Thoracic aorta (tissue), 2 donors: ENCODE measurements around the gene PLOD2. TPM values are rescaled to one million over a fixed set of nuclear protein-coding genes. Genes with fewer than 3 reads are reported as not detected.
A peak's percentile ranks its signal among the peaks of the same experiment; 100 is the strongest.

Experiments used
- ATAC-seq: fragments of 150-250 bp; one replicate; pipeline ENCODE4 v1.8.0; 2017; ENCODE audit warnings: low read depth; ENCODE audit not compliant: insufficient number of reproducible peaks, low FRiP score
- DNase-seq: peaks from one replicate; pipeline ENCODE4 v3.0.0-alpha.2; 2020; ENCODE audit warnings: low spot score
- H3K27ac ChIP-seq, 2 donors: fragments of 200-600 bp; sonication (generic); 1 replicate in 1 of 2; 2 replicates in 1 of 2; pipeline ENCODE4 v1.5.1; 2016; ENCODE audit warnings: mild to moderate bottlenecking in 2 of 2, moderate library complexity in 2 of 2
- H3K27me3 ChIP-seq: fragments of 200-600 bp; sonication (generic); replicated peaks from 2 replicates; pipeline ENCODE4 v1.6.0; 2016; ENCODE audit warnings: mild to moderate bottlenecking; ENCODE audit not compliant: insufficient read depth
- H3K36me3 ChIP-seq: fragments of 200-600 bp; sonication (generic); one replicate; pipeline ENCODE4 v1.5.1; 2016
- H3K4me1 ChIP-seq, 2 donors: fragments of 200-600 bp; sonication (generic); 1 replicate in 1 of 2; 2 replicates in 1 of 2; pipeline versions ENCODE4 v1.5.1 to v1.6.0; 2016; ENCODE audit warnings: low read depth in 2 of 2, mild to moderate bottlenecking in 1 of 2; ENCODE audit not compliant: control insufficient read depth in 1 of 2
- H3K4me3 ChIP-seq: fragments of 200-600 bp; sonication (generic); 2 replicates; pipeline ENCODE4 v1.5.1; 2016; ENCODE audit warnings: mild to moderate bottlenecking
- H3K9me3 ChIP-seq: fragments of 200-600 bp; sonication (generic); 2 replicates; pipeline ENCODE4 v1.5.1; 2016
- total RNA-seq, 2 donors: library from RNA; depleted of rRNA; stranded (reverse); fragments of >200 nt; gene quantifications; one replicate each; pipeline versions ENCODE4 v1.1.0 to v1.2.3, GENCODE V29; 2016
- TF ChIP-seq, protein P1 (sequence below): fragments of 200-600 bp; sonication (generic); IDR thresholded peaks from one replicate; pipeline ENCODE4 v1.5.1; 2019; ENCODE audit warnings: antibody characterized with exemption

PLOD2 gene
- total RNA-seq, 2 donors from 2014 or later: 42.8 to 92.6 TPM

DNA sequence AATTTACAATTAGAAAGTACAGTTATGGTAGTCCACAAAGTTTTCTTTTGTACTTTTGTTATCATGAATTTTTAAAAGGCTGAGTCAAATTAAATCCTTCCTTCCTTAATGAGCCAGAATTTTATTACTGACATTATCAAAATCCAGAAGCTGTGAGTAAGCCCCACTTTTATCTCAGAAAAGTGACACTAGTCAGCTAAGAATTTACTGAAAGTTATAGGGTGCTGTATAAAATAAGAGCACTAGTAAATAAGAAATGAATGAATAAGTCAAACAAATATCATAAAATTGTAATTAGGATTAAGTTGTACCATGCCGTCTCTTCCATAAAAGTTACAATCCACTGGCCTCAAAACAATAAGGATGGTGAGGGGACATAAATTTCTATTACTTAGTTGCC, 15.3 kb downstream of the PLOD2 start:
- Histone ChIP-seq H3K27ac (no peak overlapping the region), H3K36me3 (no peaks in the 10 kb centered on the region), H3K4me1 (peaks cover 53 to 85% of the 10 kb centered on the region in 2 donors), H3K9me3 (no peaks in the 10 kb centered on the region), H3K27me3 (no peaks in the 10 kb centered on the region), H3K4me3 (no peak overlapping the region)
- DNase-seq (no peak), ATAC-seq (no peak)
- TF ChIP-seq, protein P1, sequence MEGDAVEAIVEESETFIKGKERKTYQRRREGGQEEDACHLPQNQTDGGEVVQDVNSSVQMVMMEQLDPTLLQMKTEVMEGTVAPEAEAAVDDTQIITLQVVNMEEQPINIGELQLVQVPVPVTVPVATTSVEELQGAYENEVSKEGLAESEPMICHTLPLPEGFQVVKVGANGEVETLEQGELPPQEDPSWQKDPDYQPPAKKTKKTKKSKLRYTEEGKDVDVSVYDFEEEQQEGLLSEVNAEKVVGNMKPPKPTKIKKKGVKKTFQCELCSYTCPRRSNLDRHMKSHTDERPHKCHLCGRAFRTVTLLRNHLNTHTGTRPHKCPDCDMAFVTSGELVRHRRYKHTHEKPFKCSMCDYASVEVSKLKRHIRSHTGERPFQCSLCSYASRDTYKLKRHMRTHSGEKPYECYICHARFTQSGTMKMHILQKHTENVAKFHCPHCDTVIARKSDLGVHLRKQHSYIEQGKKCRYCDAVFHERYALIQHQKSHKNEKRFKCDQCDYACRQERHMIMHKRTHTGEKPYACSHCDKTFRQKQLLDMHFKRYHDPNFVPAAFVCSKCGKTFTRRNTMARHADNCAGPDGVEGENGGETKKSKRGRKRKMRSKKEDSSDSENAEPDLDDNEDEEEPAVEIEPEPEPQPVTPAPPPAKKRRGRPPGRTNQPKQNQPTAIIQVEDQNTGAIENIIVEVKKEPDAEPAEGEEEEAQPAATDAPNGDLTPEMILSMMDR: no peak

DNA sequence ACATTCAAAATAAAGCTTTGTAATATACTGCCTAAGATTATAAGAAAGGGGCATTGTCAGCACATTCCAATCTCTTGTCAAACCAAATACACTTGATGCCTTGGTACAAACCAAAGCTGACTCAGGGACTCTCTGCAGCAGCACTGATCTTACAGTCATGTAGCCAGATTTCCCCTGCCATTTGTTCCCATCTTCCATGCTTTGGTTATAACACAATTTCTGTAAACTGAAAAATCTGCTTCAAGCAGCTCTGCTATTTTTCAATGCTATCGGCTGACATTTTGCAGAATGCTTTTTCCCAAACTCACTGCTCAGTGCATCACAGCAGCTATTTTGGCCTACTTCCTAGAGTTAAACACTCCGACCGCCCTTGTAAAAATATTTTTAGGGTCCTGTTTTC, 18.2 kb downstream of the PLOD2 start:
- no peaks in the 10 kb centered on the region for H3K27me3 ChIP-seq
- DNase-seq (no peak), ATAC-seq (no peak)
- no peaks in the 10 kb centered on the region for H3K36me3 ChIP-seq
- H3K9me3 ChIP-seq: no peaks in the 10 kb centered on the region
- peak overlapping the region; percentile 48 for H3K4me3 ChIP-seq
- peaks cover 59 to 91% of the 10 kb centered on the region in 2 donors for H3K4me1 ChIP-seq
- H3K27ac ChIP-seq: peak overlapping the region in 1 of 2 donors; percentile 49
- TF ChIP-seq, protein P1: no peak

DNA sequence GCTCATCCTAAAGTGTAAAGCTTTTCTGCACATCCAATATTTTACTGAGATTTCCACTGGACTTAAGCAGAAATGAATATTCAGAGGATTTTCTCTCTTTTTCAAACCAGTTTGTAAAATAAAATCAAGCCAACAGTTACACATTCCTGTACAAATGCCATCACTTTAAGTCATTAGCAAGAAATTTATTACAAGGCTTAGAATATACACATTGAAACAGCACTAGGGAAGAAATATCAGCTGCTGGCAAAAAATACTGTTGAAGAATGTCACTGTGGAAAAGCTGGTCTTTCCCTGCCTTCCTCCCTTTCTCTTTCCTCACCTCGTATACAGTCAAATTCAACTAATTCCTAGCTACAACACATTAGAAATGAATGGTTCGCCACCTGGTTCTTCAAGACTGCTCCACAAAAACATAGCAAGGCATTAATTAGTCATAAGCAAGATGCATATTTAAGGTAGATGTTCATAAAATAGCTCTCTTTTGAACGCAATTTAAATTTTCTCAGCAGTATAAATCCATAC, 21.3 kb downstream of the PLOD2 start:
- Histone ChIP-seq H3K4me3 (peak overlapping the region; percentile 35), H3K27me3 (no peaks in the 10 kb centered on the region), H3K4me1 (peaks cover 42 to 62% of the 10 kb centered on the region in 2 donors), H3K36me3 (no peaks in the 10 kb centered on the region), H3K9me3 (no peaks in the 10 kb centered on the region), H3K27ac (peak overlapping the region in 1 of 2 donors; percentile 36)
- TF ChIP-seq, protein P1: no peak
- DNase-seq (no peak), ATAC-seq (no peak)

DNA sequence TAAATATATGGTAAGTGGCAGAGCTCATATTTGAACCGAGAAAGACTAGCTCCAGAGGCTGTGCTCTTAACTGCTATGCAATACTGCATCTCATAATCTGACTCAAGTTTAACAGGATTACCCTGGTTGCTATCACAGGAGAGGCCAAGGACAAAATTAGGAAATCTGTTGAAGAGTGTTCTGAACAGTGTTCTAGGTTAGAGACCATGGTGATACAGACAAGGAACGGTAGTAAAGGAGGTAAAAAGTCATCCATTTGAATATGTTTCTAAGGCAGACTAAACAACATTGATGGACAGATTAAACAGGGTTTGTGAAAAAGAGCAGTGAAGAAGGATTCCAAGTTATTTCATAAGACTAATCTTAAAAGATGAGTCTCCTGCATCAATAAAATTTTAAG, 22.1 kb downstream of the PLOD2 start:
- Histone ChIP-seq H3K36me3 (no peaks in the 10 kb centered on the region), H3K4me1 (peaks cover 39 to 66% of the 10 kb centered on the region in 2 donors), H3K27me3 (no peaks in the 10 kb centered on the region), H3K4me3 (no peak overlapping the region), H3K27ac (peak overlapping the region in 1 of 2 donors; percentile 36), H3K9me3 (no peaks in the 10 kb centered on the region)
- DNase-seq (no peak), ATAC-seq (no peak)
- TF ChIP-seq, protein P1: no peak

DNA sequence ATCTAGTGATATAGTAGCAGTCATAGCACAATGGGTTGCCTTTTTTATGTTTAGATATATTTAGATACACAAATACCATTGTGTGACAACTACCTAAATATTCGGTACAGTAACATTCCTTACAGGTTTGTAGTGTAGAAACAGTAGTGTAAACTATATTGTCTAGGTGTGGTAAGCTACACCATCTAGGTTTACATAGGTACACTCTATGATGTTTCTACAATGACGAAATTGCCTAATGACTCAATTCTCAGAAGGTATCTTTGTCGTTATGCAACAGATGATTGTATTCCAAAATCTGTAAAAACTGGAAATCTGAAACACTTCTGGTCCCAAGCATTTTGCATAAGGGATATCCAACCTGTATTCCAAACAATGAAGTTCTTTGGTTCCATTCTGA, 24.3 kb downstream of the PLOD2 start:
- no peak overlapping the region for H3K27ac ChIP-seq
- no peak for DNase-seq

More for the DNA sequence above, 24.3 kb downstream of the PLOD2 start:
- no peaks in the 10 kb centered on the region for H3K9me3 ChIP-seq
- H3K27me3 ChIP-seq: no peaks in the 10 kb centered on the region
- ATAC-seq: no peak
- H3K36me3 ChIP-seq: no peaks in the 10 kb centered on the region
- no peak overlapping the region for H3K4me3 ChIP-seq
- TF ChIP-seq, protein P1: no peak
- H3K4me1 ChIP-seq: peaks cover 24 to 66% of the 10 kb centered on the region in 2 donors
